OCI-LY1 (cell line): ENCODE data around the gene PHF23.

Experiments used
- EZH2 ChIP-seq: fragments of 200-600 bp; sonication (generic), shearing (Covaris generic); IDR thresholded peaks from 2 replicates; pipeline ENCODE4 v1.8.0; 2017; ENCODE audit warnings: borderline replicate concordance, mixed run types, mild to moderate bottlenecking, antibody characterized with exemption, low read length, moderate library complexity, mixed read lengths
- TF ChIP-seq, protein P1 (sequence below): fragments of 200-600 bp; sonication (generic), shearing (Covaris generic); IDR thresholded peaks from 2 replicates; pipeline ENCODE4 v1.5.1; 2017; ENCODE audit warnings: mild to moderate bottlenecking, antibody characterized with exemption, low read length, moderate library complexity, mixed read lengths

DNA sequence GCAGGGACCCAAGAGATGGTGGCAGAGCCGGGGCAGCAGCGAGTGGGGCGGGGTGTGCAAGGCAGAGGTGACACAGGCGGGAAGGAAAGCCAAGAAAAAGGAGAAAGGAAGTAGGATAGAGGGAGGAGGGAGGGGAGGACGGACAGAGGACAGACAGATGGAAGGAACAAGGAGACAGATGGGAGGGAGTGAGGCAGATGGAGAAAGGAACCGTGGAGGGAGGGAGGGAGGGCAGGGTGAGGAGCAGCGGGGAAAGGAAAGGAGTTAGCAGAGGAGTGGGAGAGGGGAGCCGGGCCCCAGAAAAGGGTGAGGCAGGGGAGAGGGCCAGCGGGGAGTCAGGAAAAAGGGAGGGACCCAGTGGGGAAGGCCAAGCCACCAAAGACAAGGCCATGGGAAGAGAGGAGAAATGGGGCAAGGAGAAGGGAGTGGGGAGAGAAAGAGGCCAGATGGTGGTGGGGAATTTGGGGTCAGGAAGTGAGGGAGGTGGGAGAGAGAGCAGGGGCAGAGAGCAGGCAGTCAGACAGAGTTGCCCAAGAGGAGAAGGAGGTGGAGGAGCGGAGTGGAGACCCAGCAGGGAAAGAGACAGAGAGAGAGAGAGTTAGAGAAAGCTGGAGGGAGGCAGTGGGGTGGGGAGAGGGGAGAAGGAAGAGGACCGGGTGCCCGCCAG lies 46.9 kb downstream of the PHF23 start:
- TF ChIP-seq, protein P1, sequence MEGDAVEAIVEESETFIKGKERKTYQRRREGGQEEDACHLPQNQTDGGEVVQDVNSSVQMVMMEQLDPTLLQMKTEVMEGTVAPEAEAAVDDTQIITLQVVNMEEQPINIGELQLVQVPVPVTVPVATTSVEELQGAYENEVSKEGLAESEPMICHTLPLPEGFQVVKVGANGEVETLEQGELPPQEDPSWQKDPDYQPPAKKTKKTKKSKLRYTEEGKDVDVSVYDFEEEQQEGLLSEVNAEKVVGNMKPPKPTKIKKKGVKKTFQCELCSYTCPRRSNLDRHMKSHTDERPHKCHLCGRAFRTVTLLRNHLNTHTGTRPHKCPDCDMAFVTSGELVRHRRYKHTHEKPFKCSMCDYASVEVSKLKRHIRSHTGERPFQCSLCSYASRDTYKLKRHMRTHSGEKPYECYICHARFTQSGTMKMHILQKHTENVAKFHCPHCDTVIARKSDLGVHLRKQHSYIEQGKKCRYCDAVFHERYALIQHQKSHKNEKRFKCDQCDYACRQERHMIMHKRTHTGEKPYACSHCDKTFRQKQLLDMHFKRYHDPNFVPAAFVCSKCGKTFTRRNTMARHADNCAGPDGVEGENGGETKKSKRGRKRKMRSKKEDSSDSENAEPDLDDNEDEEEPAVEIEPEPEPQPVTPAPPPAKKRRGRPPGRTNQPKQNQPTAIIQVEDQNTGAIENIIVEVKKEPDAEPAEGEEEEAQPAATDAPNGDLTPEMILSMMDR: no peak
- no peak for TF ChIP-seq EZH2
